NT2/D1 (cell line): ENCODE measurements around the gene NDST3.

Experiments used
- SUZ12 ChIP-seq: IDR thresholded peaks from 2 replicates; pipeline ENCODE4 v1.6.1; 2011; ENCODE audit not compliant: insufficient read length, insufficient read depth; ENCODE audit errors: extremely low read depth
- YY1 ChIP-seq: IDR thresholded peaks from 2 replicates; pipeline ENCODE4 v1.6.1; 2011; ENCODE audit not compliant: insufficient read length, insufficient read depth
- ZNF274 ChIP-seq: IDR thresholded peaks from 2 replicates; pipeline ENCODE4 v1.6.1; 2011; ENCODE audit warnings: mild to moderate bottlenecking, low read depth, low read length

- TF ChIP-seq YY1 (no peak), ZNF274 (no peak), SUZ12 (no peak)
Observed at GRCh38 chr4:118206627-118207026, 172.3 kb downstream of the NDST3 start.
